OCI-LY7 (cell line): ENCODE results near the gene PDZRN4.

Experiments used
- EZH2phosphoT487 ChIP-seq: fragments of 200-600 bp; sonication (generic); IDR thresholded peaks from 2 replicates; pipeline ENCODE4 v1.6.1; 2018; ENCODE audit warnings: low read depth, borderline replicate concordance, mild to moderate bottlenecking, mixed run types, antibody characterized with exemption, low read length, moderate library complexity, mixed read lengths
- TF ChIP-seq, protein P1 (sequence below): fragments of 200-600 bp; sonication (generic); conservative IDR thresholded peaks from 2 replicates; pipeline ENCODE4 v1.5.1; 2014; ENCODE audit warnings: mild to moderate bottlenecking, antibody characterized with exemption, low read length, moderate library complexity, mixed read lengths

DNA sequence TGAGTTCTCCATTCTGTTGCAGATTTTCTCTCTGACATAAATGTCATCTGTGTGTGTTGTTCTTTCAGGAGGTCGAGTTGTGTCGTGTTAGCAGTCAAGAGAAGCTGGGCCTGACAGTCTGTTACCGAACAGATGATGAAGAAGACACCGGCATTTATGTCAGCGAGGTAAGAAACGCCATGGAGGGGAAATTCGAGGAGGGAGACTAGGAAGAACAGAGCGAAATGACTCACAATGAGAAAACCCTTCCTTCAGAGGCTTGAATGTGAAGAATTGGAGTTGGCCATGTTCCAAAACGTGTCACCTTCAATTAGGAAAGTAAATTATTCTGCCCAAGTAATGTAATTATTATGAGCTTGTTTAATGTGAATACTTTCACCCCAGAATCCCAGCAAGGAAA lies 364.5 kb downstream of the PDZRN4 start:
- TF ChIP-seq, protein P1, sequence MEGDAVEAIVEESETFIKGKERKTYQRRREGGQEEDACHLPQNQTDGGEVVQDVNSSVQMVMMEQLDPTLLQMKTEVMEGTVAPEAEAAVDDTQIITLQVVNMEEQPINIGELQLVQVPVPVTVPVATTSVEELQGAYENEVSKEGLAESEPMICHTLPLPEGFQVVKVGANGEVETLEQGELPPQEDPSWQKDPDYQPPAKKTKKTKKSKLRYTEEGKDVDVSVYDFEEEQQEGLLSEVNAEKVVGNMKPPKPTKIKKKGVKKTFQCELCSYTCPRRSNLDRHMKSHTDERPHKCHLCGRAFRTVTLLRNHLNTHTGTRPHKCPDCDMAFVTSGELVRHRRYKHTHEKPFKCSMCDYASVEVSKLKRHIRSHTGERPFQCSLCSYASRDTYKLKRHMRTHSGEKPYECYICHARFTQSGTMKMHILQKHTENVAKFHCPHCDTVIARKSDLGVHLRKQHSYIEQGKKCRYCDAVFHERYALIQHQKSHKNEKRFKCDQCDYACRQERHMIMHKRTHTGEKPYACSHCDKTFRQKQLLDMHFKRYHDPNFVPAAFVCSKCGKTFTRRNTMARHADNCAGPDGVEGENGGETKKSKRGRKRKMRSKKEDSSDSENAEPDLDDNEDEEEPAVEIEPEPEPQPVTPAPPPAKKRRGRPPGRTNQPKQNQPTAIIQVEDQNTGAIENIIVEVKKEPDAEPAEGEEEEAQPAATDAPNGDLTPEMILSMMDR, result no peak
- no peak for TF ChIP-seq EZH2phosphoT487
